ENCODE data around the gene TBC1D10B.

TBC1D10B gene

DNA sequence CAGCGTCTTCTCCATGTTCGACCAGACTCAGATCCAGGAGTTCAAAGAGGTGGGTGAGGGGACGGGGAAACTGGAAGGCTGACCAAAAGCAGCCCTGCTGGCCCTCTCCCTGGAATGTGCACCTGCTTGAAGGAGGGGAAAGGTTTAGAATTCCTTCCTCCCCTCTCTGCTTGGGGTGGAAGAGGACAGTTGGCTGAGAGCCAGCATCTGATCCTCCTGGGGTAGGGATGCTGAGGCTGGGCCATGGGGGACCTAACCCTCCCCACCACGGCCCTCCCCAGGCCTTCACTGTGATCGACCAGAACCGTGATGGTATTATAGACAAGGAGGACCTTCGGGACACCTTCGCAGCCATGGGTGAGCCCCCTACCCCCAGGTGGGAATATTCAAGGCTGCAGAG is 5.6 kb upstream of the TBC1D10B start:
- TF ChIP-seq CTCF (conservative IDR thresholded peaks at IDR 0.05) (no peak), ZFX (IDR thresholded peaks at IDR 0.05) (no peak)
- no peak overlapping the region for H3K27ac ChIP-seq

DNA sequence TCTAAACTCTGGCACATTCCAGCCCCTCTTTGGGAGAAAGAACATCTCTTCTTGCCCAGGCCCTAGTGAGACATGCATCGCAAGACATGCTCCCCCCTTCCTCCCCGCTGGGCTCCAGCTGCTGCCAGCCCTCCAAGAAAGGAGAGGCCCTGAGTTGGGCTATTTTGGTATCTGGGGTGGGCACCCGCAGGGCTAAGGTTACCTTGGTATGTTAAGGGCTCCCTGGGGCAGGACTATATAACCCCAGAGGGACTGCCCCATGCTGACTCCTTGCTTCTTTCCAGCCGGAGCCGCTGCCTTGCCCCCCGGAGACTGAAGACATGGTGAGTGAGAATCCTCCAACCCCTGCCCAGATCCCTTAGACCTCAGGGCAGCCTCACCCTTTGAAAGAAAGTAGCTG is 4.2 kb upstream of the TBC1D10B start, which contains the start of gene MYL11:
TSS of gene MYL11 (plus strand) at position 265 of the 400 bp plus-strand sequence. CDS start at position 321, 56 bp downstream.
- TF ChIP-seq ZFX (IDR thresholded peaks at IDR 0.05) (no peak), CTCF (conservative IDR thresholded peaks at IDR 0.05) (no peak)
- no peak within 1 kb of the TSS for H3K27ac ChIP-seq

DNA sequence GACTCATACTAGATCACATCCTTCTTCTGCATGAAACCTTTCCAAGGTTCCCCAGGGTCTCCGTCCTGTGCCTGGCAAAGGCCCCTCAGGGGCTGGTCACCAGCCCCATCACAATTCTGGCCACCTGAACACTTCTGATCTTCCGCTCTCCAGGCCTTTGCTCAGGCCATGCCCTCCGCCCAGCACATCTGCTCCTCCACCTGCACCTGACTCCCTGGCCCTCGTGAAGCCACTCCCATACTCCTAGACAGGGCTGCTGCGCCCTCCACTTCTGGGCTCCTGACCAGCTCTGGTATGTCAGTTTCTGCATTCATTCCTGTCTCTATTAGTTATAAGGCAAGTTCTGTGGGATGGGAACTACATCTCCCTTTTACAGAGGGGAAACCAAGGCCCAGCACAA is 2.4 kb upstream of the TBC1D10B start:
- no peak overlapping the region for H3K27ac ChIP-seq

DNA sequence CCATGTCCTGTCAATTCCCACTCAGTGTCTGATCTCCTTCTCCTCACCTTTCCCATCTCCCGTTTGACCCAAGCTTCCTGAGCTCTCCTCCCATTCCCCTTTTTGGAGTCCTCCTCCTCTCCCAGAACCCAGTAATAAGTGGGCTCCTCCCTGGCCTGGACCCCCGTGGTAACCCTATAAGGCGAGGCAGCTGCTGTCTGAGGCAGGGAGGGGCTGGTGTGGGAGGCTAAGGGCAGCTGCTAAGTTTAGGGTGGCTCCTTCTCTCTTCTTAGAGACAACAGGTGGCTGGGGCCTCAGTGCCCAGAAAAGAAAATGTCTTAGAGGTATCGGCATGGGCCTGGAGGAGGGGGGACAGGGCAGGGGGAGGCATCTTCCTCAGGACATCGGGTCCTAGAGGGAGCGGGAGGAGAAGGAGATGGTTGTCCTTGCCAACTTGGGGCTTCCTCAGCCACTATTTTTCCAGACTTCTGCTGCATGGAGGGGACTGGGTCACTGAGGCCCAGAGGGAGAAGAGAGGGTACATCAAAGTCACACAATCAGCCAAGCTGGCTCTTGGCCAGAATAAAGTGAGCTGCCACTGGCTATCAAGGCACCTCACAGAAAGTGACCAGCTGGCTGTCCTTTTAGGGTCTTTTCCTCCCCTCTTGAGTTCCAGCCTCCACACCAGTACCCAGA is 1.9 kb upstream of the TBC1D10B start:
- H3K27ac ChIP-seq, result peak overlapping the region; percentile 76
- no peak for TF ChIP-seq ZFX (IDR thresholded peaks at IDR 0.05)
- no peak for TF ChIP-seq CTCF (conservative IDR thresholded peaks at IDR 0.05)

More for the DNA sequence above, 2.4 kb upstream of the TBC1D10B start:
- no peak for TF ChIP-seq CTCF (conservative IDR thresholded peaks at IDR 0.05)
- no peak for TF ChIP-seq ZFX (IDR thresholded peaks at IDR 0.05)

GRCh38 chr16:30371248-30371816 is 1.0 kb upstream of the TBC1D10B start:
- peak overlapping the region; percentile 76 for H3K27ac ChIP-seq
- TF ChIP-seq CTCF (conservative IDR thresholded peaks at IDR 0.05) (no peak), ZFX (IDR thresholded peaks at IDR 0.05) (no peak)

DNA sequence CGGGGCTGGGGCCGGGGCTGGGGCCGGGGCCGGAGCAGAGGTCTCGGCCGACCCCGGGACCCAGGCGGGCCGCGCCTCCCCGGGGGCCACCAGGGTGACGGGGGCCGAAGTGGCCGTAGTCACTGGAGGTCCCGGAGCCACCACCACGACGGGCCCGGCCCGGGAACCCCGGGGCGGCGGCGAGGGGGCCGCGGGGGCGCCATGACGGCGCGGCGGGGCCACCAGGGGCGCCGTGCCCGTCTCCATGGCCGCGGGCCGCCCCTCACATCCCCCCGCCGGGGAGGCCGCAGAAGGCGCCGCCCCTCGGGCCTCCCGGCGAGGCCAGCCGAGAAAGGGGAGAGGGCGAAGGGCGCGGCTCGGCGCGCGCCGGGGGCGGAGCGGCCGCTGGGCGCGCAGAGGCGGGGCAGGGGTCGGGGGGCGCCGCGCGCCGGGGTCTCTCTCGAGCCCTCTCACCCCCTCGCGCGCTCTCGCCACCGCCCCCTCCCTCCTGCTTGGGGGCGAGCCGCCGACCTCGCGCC is 297 bp downstream of the TBC1D10B start:
- TF ChIP-seq ZFX (IDR thresholded peaks at IDR 0.05), result peak; percentile 74
- TF ChIP-seq CTCF (conservative IDR thresholded peaks at IDR 0.05), result no peak

More for the DNA sequence above, 297 bp downstream of the TBC1D10B start:
- peak overlapping the region; percentile 89 for H3K27ac ChIP-seq

All from C4-2B (cell line).